Stimulated activated naive CD4-positive, alpha-beta T cell treated with Interleukin-2 at 50 U/mL for 16 hours (primary cell): Measurements from ENCODE around the gene HOXC9.
A peak's percentile ranks its signal among the peaks of the same experiment; 100 is the strongest.

Experiments
- DNase-seq: peaks from one replicate; lab custom pipeline; 2025; lab: John Stamatoyannopoulos, UW

HOXC9 gene

DNA sequence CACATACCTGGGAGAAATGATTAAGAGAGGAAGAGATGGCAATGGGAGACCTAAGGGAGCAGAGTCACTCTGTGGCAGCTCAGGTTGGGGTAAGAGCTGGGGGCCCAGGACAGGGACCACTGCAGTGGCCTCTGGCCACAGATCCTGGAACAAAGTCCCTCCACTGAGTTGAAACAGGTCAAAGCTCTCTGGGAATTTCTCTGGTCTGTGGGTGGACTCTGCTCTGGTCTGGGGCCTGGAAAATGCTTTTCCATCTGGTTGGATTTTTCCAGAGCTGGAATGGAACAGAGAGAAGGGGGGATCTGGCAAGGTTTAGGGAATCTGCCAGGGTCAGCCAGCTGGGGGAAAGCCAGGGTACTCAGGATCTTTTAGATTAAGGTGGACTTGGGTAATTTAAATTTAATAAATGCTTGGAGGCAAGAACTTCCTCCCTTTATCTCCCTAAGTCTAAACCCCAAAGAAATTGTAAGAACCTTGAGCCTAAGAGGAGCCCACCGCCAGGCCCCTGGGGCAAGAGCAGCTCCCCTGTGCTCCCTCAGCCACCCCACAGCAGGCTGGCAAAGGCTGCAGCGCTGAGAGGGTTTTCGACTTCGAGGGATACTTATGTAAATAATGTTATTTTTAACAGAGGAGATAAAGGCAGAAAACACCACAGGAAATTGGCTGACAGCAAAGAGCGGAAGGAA, 11.3 kb upstream of the HOXC9 start:
- DNase-seq = no peak

DNA sequence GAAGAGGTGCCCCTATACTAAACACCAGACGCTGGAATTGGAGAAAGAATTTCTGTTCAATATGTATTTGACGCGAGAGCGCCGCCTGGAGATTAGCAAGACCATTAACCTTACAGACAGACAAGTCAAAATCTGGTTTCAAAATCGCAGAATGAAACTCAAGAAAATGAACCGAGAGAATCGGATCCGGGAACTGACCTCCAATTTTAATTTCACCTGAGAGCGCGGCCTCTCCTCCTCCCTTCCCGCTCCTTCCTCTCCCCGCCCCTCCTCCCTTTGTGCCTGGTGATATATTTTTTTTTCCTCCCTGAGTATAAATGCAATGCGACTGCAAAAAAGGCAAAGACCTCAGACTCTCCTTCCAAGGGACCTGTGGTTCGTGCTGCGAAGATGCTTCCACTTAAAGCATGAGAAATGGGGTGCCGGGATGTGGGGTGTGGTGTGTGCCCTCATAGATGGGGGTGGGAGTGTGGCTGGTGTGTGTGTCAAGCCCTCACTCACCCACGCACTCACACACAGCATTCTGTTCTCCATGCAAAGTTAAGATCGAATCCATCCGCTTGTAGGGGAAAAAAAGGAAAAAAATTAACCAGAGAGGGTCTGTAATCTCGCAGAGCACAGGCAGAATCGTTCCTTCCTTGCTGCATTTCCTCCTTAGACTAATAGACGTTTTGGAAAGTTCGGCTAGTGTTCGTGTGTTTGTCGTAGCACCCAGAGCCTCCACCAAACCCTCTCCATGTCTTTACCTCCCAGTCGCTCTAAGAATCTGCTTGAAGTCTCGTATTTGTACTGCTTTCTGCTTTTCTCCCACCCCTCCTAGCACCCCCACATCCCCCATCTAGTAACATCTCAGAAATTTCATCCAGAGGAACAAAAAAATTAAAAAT, 10.5 kb upstream of the HOXC9 start:
- DNase-seq = peak; percentile 17

DNA sequence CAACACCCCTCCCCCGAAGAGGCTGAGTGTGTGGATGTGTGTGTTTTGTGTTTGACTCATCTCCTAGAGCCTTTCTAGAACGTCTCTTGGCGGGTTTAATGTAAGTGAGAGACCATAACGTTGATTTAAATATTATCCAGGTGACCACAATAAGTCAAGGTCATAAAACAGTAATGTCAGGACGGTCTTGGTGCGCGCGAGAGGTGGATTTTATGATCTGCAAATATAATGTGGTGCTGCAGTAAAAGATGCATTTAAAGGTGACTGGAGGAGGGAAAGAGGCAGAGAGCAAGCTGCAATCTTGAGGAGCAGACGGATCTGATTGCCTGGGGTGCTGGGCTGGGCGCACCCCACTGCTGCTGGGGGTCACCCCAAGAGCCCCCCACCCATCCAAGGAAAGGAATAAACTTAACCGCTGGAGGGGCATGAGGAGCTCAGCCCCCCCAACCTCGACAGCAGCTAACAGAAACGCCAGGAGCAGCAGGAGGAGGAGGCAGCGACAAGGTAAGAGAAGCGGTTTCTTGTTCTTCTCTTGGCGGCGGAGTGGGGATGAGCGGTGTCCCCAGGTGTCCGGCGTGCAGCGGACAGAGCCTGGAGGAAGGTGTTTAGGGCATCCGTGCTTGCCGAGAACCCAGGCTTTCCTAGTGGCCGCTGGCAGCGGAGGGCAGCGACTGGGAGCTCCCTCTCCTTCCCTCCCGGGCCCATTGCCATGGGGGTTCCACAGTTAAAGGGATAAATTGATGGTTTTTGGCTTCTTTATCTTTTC, 9.5 kb upstream of the HOXC9 start:
- no peak for DNase-seq

DNA sequence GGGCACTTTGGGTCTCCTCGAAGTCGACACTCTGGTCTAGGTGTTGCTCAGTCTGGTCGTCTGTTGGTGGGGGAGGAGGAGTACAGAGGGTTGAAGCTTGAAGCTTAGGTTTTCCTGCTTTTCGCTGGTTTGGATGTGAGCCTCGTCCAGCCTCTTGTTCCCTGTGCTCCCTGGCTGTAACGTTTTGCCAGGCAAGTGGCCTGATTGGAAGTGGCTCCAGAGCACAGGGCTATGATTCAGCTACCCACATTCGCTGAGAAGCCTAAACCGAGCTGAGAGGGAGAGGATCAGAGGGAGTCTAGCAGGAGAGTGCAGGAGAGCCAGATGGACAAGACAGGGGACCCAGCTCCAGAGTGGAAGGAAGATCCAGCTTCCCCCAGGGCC, 8.9 kb upstream of the HOXC9 start:
- no peak for DNase-seq

DNA sequence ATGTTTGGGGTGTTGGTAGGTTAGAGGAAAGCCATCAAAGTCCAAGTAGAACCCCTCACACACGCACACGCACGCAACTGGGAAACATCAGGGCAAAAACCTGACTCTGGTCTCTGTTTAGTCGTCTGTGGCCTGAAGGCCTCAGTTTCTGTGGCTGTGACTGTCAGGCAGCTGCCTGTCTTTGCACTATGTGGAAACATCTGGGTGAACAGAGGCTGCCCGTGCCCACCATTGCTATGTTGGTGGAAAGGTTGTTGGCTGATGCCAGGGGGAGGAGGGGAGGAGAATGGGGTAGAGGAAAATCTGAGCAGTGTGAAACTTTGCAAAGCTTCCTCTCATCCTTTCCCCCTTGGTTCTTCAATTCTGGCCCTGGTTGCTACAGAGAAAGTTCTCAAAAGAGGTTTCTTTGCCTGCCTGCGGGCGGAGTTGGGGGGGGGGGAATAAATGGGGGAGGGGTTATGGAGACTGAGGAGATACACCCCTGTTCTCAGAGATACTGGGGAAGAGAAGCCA, 7.5 kb upstream of the HOXC9 start:
- no peak for DNase-seq

DNA sequence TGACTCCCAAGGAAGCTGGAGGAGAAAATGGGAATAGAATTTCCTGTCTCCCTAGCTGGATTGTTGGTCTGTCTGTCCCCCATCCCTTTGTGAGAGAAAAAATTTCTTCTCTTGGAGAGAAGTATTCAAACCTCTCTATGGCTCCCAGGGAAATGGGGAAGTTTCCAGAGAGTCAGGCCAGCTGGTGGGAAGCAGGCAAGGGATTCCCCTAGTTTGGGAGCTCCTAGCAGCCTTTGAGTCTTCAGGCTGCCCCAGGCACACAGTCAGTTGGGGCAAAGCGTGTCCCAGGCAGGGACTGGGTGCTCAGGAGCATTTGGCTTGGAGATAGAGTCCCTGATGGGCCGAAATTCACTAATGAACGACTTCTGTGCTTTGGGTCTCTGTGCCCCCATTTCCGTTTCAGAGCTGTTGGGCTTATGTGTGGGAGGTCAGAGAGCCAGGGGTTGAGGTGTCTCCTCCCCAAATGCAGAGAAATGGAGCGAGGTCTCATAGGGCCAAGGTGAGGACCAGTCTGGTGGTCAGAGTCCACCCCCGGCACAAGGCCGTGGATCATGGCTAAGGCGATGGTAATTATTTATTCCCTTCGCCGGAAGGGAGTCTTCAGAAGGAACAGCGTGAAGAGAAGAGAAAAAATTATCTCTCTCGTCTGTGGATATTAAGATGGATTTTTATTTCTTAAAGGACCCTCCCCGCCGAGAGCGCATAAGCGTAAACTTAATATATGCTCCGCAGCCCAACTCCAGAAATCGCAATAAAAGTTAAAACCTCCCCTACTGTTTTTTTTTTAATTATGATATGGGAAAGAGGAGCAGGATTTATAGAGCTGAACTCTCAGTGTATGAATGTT, 6.6 kb upstream of the HOXC9 start:
- DNase-seq = no peak

DNA sequence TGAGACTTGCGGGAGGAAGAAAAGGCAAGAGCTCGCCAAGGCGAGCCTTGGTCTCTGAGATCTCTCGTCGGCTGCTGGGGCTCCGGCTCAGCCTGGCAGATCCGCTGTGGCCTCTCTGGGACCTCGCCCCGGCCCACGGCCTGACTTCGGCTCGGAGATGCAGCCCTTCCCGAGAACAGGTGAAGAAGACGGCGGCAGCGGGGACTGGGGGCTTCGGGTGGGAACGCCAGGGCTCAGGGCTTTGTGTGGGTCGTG, 6.0 kb upstream of the HOXC9 start:
- DNase-seq = no peak

DNA sequence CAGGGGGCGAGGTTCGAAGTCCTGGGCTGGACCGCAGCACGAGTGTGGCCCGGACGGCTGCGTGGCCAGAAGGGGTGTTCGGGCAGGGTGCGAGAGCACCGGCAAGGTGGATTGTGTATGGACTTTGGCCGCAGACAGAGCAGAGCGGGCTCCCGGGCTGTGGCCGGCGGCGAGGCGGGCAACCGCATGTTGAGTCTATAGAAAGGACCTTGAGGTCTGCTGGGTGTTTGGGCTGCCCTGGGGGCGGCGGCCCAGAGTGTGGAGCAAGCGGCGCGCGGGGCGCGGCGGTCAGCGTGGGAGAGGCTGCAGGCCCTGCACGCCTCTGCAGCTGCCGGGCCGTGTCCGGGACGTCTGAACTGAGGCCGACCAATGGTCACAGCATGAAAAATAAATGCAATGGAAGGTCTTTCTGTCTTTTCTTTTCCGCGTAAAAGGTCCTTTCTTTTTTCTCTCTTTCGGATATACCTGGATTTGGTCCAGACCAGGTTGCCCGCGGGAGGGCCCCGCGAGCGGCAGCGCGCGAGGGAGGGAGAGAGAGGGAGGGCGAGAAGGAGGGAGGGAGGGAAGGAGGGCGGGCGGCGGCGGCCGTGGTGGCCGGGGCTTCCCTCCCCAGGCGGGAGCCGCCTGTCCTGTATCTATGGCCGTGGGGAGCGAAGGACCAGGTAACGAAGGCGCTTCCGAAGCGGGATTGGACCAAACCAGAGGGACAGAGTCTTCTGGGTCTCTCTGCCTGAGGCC, 5.5 kb upstream of the HOXC9 start:
- DNase-seq = no peak

DNA sequence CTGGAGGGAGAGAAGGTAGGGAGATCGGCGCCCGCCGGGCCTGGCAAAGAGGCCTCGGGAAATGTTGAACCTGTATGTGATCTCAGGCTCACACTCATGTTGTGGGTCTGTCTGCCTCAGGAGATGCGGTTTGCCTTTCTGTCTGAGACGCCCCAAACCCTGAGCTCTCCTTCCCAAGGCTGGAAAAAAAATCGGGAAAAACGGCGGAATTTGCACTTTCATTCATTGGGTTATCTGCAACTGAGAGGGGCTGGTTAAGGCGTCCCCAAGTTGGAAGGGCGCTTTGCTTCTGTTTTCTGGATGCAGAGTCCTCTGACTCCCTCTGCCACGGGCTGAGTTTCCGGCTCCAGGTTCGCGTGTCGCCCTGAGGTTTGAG, 5.0 kb upstream of the HOXC9 start:
- no peak for DNase-seq

DNA sequence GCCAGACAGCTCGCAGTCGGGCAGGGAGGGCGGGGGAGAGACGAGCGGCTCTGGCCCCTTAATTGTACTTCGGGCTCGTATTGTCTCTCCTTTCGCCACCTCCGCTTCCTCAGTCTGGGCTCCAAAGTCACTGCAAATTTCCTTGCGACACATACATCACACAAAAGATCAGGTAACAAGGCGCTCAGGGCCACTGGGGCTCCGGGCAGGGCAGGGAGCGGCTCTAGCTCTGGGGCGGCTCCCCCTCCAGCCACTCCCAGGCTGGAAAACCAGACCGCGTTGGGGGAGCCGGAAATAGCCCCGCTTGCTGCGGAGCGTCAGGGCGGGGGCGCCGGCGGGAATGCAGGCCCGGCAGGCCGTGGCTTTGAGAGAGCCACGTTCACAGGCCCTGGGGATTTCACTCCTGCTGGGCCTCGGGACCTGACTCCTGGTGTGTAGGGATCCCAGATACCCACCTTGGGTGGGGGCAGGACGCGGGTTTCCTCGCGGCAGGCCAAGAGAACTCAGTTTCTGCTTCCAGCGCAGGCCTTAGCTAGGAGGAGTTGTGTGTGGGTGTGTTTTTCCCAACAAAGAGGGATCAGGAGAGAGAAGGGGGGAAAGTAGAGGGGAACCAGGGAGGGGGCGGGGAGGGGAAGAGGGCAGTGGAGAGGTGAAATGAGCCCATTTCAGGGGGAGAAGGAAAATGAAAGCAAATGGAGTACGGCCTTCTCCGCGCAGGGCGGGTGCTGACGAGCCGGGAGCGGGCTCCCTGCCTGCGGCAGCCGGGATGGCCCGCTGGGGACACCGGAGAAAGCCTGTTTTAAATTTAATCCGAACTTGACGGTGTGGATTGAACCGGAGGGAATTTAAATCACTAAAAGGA, 4.4 kb upstream of the HOXC9 start:
- no peak for DNase-seq

DNA sequence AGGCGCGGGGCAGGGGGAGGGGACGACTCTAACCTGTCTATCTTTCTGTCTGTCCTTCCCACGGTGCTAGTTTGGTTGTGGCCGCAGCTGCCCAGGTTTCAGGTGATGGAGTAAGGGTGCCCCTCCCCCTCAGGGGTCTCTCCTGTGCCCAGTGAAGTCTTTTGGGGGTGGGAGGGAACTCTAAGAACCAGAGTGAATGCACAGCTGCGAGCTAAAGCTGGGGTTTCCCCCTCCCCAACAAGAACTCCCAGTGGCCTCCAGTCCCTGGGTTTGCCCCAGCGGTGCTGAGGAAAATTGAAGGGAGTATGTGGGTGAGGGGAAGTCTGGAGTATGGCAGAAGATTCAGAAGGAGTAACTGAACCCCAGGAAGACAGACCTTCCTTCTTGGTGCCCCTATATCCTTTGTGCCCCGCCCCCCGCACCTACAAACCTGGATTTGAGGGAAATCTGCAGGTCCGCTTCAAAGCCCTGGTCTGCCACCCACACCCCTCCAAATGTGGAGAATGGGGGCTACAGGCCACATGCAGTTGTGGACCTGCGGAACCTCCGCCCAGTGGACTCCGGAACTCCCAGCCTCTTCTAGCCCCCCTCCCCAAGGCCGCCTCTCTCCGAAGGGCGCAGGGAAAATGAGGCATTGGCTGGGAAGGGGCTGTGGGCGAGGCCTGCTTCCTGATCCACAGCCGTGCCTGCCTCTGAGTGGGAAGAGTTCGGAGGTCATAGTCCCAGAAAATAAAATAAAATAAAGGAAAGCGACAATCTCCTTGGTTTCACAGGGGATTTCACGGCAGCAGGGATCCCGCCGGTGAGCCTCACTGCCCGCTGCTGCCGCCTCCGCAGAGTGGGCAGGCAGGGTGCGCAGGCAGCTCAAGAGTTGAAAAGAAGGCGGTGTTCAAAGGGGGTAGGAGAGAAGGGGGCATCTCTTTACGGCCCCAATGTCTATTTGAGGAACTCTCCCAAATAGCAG, 3.4 kb upstream of the HOXC9 start:
- DNase-seq = no peak

DNA sequence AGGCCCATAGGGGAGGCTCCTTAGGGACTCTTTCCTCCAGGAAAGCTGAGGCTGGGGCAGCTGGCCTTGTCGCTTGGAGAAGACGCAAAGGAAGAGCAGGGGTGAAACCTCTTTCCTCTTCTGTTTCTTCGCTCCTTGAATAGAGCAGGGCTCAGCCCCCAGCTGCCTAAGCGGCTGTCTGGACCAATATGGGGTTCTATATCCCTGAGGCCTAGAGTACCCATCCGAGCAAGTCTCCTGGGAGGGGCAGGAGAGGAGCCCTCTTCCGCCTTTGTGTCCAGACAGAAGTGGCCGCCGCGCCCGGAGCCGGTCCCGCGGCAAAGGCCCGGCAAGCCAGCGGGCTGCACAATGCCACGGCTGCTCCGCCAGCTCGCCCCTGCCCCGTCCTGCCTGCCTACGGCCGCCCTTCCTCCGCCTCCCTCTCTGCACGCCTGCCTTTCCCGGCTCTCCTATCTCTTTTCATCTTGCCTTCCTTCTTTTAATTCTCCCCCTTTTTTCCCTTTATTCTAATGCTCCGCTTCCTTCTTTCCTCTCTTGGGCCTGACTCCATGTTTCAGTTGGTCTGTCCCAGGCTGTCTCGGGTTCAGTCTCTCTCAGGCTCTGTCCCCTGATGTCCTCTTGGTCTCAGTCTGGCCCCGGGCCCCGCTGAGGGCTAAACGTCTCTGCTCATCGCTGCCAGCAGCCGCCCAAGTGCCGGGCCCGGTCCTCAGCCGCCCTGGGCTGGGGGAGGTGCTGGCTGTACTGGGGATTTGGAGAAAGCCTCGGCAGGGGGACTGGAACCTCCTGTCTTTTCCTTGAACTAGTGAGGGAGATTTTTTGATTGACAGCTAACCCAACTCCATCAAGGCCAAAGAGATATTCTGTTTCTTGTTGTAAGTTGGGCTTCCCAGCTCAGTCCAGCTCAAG, 2.5 kb upstream of the HOXC9 start:
- DNase-seq = no peak

DNA sequence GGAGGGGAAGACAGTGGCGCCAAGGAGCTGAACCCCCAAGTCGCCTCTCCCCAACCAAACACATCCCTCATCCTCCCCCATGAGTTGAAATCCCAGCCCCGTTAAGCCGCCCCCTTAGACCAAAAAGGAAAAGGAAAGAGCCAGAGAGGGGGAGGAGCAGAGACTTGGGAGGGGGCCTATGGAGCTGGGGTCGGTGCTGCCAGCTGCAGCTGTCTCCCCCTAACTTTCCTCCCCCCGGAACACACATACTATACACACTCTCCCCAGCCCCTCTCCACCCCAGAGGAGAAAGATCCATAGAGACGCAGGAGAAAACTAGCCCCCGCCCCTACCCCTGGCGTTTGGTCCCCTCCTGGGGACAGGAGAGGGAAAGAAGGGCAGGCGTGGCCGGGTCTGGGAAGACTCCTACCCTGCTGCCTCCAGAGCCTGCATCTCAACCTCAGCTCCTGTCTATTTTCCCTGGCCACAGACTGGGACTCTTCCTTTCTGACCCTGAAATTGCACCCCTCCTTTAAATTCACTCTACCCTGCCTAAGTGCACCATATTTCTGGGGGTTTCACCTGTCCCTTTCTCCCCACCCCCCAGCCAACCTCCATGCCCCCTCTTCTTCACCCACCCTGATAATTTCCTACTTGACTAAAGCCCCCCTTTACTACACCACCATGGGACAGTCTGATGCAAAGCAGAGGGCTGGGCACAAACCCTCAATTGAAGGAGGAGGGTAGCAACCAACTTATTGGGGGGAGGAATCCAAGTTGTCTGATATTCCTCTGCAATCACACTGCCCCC, 1.7 kb upstream of the HOXC9 start:
- no peak for DNase-seq

DNA sequence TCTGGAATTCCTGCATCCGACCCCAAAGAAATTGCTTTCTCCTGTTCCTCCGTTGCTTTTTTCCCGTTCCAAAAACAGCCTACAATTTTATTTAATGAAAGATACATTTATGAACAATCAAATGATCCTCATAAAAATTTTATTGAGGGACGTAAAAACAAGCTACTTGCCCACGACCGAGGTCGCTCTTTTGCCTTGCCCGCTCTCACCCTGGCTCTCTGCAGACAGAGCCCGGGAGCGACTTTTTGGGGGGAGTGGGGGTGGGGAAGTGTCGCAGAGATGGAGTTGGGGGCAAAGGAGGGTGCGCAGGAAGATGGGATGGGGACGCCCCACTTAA, 1.1 kb upstream of the HOXC9 start:
- no peak for DNase-seq

DNA sequence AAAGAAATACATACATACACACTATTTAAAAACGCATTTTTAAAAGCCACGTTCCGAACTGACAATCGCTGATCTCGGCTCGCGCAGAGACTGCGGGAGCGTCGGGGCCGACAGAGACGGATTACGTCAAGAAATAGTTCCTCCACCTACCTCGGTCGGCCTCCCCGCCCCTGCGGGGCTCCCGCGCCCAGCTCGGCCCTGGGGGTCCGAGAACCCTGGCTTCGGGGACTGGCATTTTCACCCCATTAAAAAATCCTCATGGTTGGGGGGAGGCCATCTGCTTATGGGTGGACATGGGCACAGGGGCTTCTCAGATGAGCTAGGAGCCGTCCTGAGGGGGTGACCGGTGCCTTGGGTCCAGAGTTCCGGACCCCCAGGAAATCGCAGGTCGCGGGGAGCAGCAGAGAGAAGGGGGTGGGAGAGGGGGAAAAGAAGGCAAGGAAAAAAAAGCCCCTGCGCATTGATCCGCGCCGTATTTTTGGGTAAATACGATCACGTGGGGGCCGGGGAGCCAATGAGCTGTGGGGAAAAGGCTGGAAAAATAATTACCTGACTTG, 324 bp upstream of the HOXC9 start:
- no peak for DNase-seq

DNA sequence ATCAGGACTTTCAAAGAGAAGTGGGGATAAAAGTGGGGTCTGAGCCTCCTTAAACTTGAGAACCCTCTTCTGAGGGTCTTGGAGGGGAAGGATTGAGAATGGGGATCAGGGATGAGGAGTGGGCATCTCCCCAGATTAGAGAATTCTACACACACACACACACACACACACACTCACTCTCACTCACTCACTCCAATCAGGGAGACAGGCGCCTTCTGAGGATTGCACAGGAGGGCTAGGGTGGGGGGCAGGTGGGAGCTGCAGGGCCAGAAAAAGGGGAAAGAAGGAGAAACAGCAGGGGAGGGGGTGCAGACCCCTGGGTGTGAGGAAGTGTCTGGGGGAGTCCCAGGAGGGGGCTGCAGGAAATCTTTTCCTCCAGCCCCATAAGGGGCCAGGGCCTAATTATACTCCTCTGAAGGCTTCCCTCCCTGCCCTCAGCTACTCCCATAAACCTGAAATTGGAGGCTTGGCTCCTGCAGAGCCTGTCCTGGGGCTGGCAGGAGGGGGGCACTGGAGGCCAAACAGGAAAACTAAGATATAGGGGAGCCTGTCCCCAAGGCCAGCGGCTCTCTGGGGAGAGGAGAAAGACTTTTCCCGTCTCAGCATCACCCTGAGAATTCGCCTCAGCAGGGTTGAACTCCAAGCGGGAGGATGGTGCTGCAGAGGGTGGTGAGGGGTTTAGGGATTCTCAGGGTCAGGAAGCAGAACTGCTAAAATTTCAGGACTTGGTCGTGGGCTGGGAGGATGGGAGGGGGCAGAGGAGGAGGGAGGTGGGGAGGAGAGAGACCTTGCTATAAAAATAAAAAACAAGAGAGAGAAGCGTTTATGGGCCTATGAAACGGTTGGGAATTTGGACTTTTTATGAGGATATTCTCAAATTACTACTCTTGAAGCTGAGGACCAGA, 1.6 kb downstream of the HOXC9 start:
- DNase-seq = no peak
